K562 (cell line): ENCODE measurements around the gene NME9. TPM values are rescaled to one million over a fixed set of nuclear protein-coding genes. Genes with fewer than 3 reads are reported as not detected.

Experiments used
- ATF1 ChIP-seq, 2 experiments: fragments of 450-650 bp in 1 of 2; IDR thresholded peaks; 2 replicates each; pipeline ENCODE4 v1.6.1; 2016; ENCODE audit warnings: missing compliant biosample characterization in 1 of 2, missing genetic modification characterization in 1 of 2
- ATF2 ChIP-seq: sonication (generic); formaldehyde crosslinking; IDR thresholded peaks from 2 replicates; pipeline ENCODE4 v1.8.1; 2022; ENCODE audit warnings: missing genetic modification reagents
- CREBBP ChIP-seq: IDR thresholded peaks from one replicate; pipeline ENCODE4 v1.6.1; 2012; ENCODE audit warnings: low read depth, mild to moderate bottlenecking, control low read depth, inconsistent platforms, low read length
- HDAC2 ChIP-seq: fragments of 450-650 bp; IDR thresholded peaks from 2 replicates; pipeline ENCODE4 v1.6.1; 2016; ENCODE audit warnings: mild to moderate bottlenecking
- HNRNPLL ChIP-seq: fragments of 200-400 bp; formaldehyde crosslinking; IDR thresholded peaks from 2 replicates; pipeline ENCODE4 v1.6.1; 2017; ENCODE audit warnings: low read length, low read depth, mild to moderate bottlenecking; ENCODE audit not compliant: poor library complexity, severe bottlenecking
- HNRNPUL1 ChIP-seq: fragments of 200-400 bp; formaldehyde crosslinking; IDR thresholded peaks from 2 replicates; pipeline ENCODE4 v1.6.1; 2017; ENCODE audit warnings: low read length
- KLF13 ChIP-seq: fragments of 450-650 bp; IDR thresholded peaks from 2 replicates; pipeline ENCODE4 v1.6.1; 2016; ENCODE audit warnings: missing genetic modification characterization, low read depth, mild to moderate bottlenecking, missing compliant biosample characterization, moderate library complexity, borderline replicate concordance
- LEF1 ChIP-seq: fragments of 450-650 bp; IDR thresholded peaks from 2 replicates; pipeline ENCODE4 v1.6.1; 2016; ENCODE audit warnings: mild to moderate bottlenecking
- MTA3 ChIP-seq: fragments of 450-650 bp; formaldehyde crosslinking; IDR thresholded peaks from 2 replicates; pipeline ENCODE4 v1.6.1; 2017; ENCODE audit warnings: mild to moderate bottlenecking, borderline replicate concordance
- NELFE ChIP-seq: IDR thresholded peaks from 2 replicates; pipeline ENCODE4 v1.6.1; 2011; ENCODE audit warnings: mild to moderate bottlenecking; ENCODE audit not compliant: insufficient read depth, insufficient read length
- POLR2G ChIP-seq: fragments of 200-400 bp; formaldehyde crosslinking; IDR thresholded peaks from 2 replicates; pipeline ENCODE4 v1.6.1; 2017; ENCODE audit warnings: low read depth, mild to moderate bottlenecking, antibody characterized with exemption, low read length, moderate library complexity
- TEAD1 ChIP-seq, 2 experiments: fragments of 450-650 bp in 1 of 2; sonication (generic) in 1 of 2; formaldehyde crosslinking; IDR thresholded peaks; 2 replicates each; pipeline versions ENCODE4 v1.4.0 to v1.8.0; 2020 to 2022; ENCODE audit warnings: mild to moderate bottlenecking in 2 of 2, missing genetic modification reagents in 1 of 2
- ZBTB7A ChIP-seq: IDR thresholded peaks from 2 replicates; pipeline ENCODE4 v1.6.1; 2011; ENCODE audit warnings: low read depth, mild to moderate bottlenecking, low read length, moderate library complexity, borderline replicate concordance; ENCODE audit not compliant: control insufficient read depth
- ZNF23 ChIP-seq: fragments of 250-450 bp; sonication (Bioruptor Pico); IDR thresholded peaks from 2 replicates; pipeline ENCODE4 v1.4.0; 2020; ENCODE audit warnings: mild to moderate bottlenecking
- ZNF584 ChIP-seq: fragments of 200-800 bp; sonication (Bioruptor generic); IDR thresholded peaks from 2 replicates; pipeline ENCODE4 v1.6.1; 2016; ENCODE audit warnings: low read depth, mild to moderate bottlenecking, missing genetic modification characterization, missing compliant biosample characterization
- ZNF75A ChIP-seq: fragments of 450-650 bp; formaldehyde crosslinking; IDR thresholded peaks from 2 replicates; pipeline ENCODE4 v1.4.0; 2020; ENCODE audit warnings: mild to moderate bottlenecking
- polyA plus RNA-seq, 8 experiments: library from polyadenylated mRNA; depleted of rRNA in 4 of 8; stranded (reverse) in 5 of 8; unstranded in 3 of 8; fragments of >200 nt; fragmentation: Nextera tagmentation in 2 of 8; fragmentation: Illumina TruSeq in 1 of 8; extraction: Ambion mirVana in 2 of 8; extraction: Trizol in 1 of 8; gene quantifications; 2 replicates each; pipeline versions ENCODE4 v1.2.1 to v1.2.3, GENCODE V29; 2011 to 2014; ENCODE audit warnings: inconsistent platforms in 1 of 8, missing spikeins in 1 of 8
- total RNA-seq, 7 experiments: library from RNA; depleted of rRNA in 6 of 7; stranded (reverse); fragments of >200 nt in 6 of 7; fragmentation: Illumina TruSeq in 2 of 7; extraction: Trizol in 2 of 7; gene quantifications; 2 replicates each; pipeline versions ENCODE4 v1.2.1 to v1.2.3, GENCODE V29; 2011 to 2021; ENCODE audit warnings: low replicate concordance in 1 of 7
- TF ChIP-seq, protein P1 (sequence below): sonication (generic); formaldehyde crosslinking; IDR thresholded peaks from 2 replicates; pipeline ENCODE4 v1.8.0; 2023; ENCODE audit warnings: mild to moderate bottlenecking, missing genetic modification reagents
- TF ChIP-seq, protein P2 (sequence below): sonication (generic); formaldehyde crosslinking; IDR thresholded peaks from 2 replicates; pipeline ENCODE4 v1.8.1; 2023; ENCODE audit warnings: mild to moderate bottlenecking, missing genetic modification reagents
- TF ChIP-seq, protein P3 (sequence below): fragments of 250-450 bp; sonication (Bioruptor Pico); IDR thresholded peaks from 2 replicates; pipeline ENCODE4 v1.8.0; 2022; ENCODE audit warnings: moderate library complexity, mild to moderate bottlenecking, inconsistent platforms

Gene NME9
- total and polyA plus RNA-seq, 9 of the 15 experiments (the other 6 are each of a cell fraction or from before 2014, with no cell fraction given), result 0.05 to 0.15 (median 0.13) TPM; not detected in 6

- TF ChIP-seq, protein P1, sequence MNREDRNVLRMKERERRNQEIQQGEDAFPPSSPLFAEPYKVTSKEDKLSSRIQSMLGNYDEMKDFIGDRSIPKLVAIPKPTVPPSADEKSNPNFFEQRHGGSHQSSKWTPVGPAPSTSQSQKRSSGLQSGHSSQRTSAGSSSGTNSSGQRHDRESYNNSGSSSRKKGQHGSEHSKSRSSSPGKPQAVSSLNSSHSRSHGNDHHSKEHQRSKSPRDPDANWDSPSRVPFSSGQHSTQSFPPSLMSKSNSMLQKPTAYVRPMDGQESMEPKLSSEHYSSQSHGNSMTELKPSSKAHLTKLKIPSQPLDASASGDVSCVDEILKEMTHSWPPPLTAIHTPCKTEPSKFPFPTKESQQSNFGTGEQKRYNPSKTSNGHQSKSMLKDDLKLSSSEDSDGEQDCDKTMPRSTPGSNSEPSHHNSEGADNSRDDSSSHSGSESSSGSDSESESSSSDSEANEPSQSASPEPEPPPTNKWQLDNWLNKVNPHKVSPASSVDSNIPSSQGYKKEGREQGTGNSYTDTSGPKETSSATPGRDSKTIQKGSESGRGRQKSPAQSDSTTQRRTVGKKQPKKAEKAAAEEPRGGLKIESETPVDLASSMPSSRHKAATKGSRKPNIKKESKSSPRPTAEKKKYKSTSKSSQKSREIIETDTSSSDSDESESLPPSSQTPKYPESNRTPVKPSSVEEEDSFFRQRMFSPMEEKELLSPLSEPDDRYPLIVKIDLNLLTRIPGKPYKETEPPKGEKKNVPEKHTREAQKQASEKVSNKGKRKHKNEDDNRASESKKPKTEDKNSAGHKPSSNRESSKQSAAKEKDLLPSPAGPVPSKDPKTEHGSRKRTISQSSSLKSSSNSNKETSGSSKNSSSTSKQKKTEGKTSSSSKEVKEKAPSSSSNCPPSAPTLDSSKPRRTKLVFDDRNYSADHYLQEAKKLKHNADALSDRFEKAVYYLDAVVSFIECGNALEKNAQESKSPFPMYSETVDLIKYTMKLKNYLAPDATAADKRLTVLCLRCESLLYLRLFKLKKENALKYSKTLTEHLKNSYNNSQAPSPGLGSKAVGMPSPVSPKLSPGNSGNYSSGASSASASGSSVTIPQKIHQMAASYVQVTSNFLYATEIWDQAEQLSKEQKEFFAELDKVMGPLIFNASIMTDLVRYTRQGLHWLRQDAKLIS (CRISPR knock-in tag), result no peak
- TF ChIP-seq LEF1 (no peak), POLR2G (peak; percentile 73), HDAC2 (no peak), MTA3 (0 out of 2 replicates have a peak, but pooled peaks have one; percentile 30), KLF13 (tag) (no peak), ZBTB7A (peak; percentile 86), CREBBP (no peak), ZNF584 (no peak), HNRNPLL (peak; percentile 37), TEAD1 (CRISPR knock-in tag; IDR thresholded peaks at IDR 0.05) (peak in 1 of 2 experiments; percentile 39; a peak in 1 of 4 replicates), ZNF75A (CRISPR knock-in tag) (no peak), NELFE (no peak), ATF1 (CRISPR knock-in tag; IDR thresholded peaks at IDR 0.05) (no peak), ATF1 (tag; IDR thresholded peaks at IDR 0.05) (0 out of 2 replicates have a peak, but pooled peaks have one; percentile 26), ATF2 (CRISPR knock-in tag) (no peak), ZNF23 (no peak), HNRNPUL1 (no peak)
- TF ChIP-seq, protein P2, sequence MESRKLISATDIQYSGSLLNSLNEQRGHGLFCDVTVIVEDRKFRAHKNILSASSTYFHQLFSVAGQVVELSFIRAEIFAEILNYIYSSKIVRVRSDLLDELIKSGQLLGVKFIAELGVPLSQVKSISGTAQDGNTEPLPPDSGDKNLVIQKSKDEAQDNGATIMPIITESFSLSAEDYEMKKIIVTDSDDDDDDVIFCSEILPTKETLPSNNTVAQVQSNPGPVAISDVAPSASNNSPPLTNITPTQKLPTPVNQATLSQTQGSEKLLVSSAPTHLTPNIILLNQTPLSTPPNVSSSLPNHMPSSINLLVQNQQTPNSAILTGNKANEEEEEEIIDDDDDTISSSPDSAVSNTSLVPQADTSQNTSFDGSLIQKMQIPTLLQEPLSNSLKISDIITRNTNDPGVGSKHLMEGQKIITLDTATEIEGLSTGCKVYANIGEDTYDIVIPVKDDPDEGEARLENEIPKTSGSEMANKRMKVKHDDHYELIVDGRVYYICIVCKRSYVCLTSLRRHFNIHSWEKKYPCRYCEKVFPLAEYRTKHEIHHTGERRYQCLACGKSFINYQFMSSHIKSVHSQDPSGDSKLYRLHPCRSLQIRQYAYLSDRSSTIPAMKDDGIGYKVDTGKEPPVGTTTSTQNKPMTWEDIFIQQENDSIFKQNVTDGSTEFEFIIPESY (CRISPR knock-in tag), result peak; percentile 86
- TF ChIP-seq, protein P3, sequence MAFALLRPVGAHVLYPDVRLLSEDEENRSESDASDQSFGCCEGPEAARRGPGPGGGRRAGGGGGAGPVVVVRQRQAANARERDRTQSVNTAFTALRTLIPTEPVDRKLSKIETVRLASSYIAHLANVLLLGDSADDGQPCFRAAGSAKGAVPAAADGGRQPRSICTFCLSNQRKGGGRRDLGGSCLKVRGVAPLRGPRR (CRISPR knock-in tag), result no peak
Observed at GRCh38 chr3:138347960-138348753, 18.5 kb upstream of the NME9 start, which contains the start of gene MRAS (continued).
